ENCODE measurements around the gene RCC1. TPM values are rescaled to one million over a fixed set of nuclear protein-coding genes. Genes with fewer than 3 reads are reported as not detected.
A peak's percentile ranks its signal among the peaks of the same experiment; 100 is the strongest.
"Not testable (repeated sequence)": the region's sequence is repeated elsewhere in the genome, so short reads cannot be mapped to it uniquely, and the experiment has no call there.

Gene RCC1
- total RNA-seq, 1 donor from 2014 or later, result 23.7 TPM

DNA sequence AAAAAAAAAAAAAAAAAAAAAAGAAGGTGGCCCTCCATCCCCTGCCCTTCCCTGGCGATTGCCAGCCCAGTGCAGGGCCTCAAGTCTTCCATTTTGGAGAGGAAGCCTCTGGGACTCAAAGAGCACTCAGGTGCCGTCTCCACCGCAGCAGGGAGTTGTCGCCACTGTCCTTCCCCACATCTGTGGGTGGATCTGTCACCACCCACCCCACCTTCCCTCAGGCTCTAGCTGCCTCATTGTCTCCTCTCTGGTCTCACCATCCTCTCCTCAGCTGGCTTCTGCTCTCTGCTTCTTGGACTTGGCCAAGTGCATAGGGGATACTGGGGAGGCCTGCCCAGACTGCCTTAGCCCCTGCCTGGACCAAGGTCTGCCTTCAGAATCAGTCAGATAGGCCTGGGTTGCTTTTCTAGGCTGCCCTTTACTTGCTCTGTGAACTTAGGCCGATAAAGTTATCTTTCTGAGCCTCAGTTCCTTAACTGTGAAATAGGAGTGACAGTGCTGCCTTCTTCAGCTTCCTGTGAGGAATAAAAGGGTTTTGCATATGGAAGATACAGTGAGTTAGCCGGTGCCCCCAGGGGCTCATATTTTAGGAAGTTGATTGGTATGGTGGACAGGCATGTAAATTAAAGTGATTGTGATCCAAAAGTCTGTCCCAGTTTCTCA, 15.8 kb downstream of the RCC1 start:
- H3K79me2 ChIP-seq (ENCODE audit: insufficient read depth, low read length), result peaks cover 74% of the 10 kb centered on the region
- H3K9me3 Mint-ChIP-seq (ENCODE audit: unreplicated experiment), result no peaks in the 10 kb centered on the region
- H3K36me3 ChIP-seq (ENCODE audit: insufficient read depth, low read length), result peaks cover 5% of the 10 kb centered on the region
- no peaks in the 10 kb centered on the region for H3K9me3 ChIP-seq (ENCODE audit: insufficient read depth, low read depth, low read length)
- no peak overlapping the region for H3K27ac ChIP-seq (ENCODE audit: low read depth, low read length)
- peak overlapping the region; percentile 8 for H3K27ac Mint-ChIP-seq (ENCODE audit: unreplicated experiment)
- H3K36me3 Mint-ChIP-seq (ENCODE audit: low read depth, unreplicated experiment), result peaks cover 3% of the 10 kb centered on the region
- peaks cover 11% of the 10 kb centered on the region for H3K4me1 Mint-ChIP-seq (ENCODE audit: low read depth, unreplicated experiment)
- no peak overlapping the region for H3K4me3 Mint-ChIP-seq (ENCODE audit: unreplicated experiment)
- H3K27me3 Mint-ChIP-seq (ENCODE audit: low read depth, unreplicated experiment), result no peaks in the 10 kb centered on the region
- H3K4me2 ChIP-seq (ENCODE audit: low read length), result no peak overlapping the region
- H4K20me1 ChIP-seq (ENCODE audit: insufficient read depth, low read length), result peaks cover 70% of the 10 kb centered on the region
- H3K9ac ChIP-seq (ENCODE audit: low read length), result no peak overlapping the region
- H3K4me1 ChIP-seq (ENCODE audit: insufficient read depth, low read length), result peaks cover 14% of the 10 kb centered on the region
- FAIRE-seq (no peak), DNase-seq (ENCODE audit: low read depth) (no peak)
- no peak overlapping the region for H2AFZ ChIP-seq (ENCODE audit: low read depth, low read length)
- H3K4me3 ChIP-seq (ENCODE audit: insufficient read depth, low read depth, low read length), result no peak overlapping the region
- no peak for TF ChIP-seq CTCF (IDR thresholded peaks at IDR 0.05; ENCODE audit: insufficient read depth, low read depth, low read length)
- TF ChIP-seq EZH2 (IDR thresholded peaks at IDR 0.05; ENCODE audit: insufficient read depth, low read length), result no peak
- H3K27me3 ChIP-seq (ENCODE audit: insufficient read depth, low read length), result no peaks in the 10 kb centered on the region

DNA sequence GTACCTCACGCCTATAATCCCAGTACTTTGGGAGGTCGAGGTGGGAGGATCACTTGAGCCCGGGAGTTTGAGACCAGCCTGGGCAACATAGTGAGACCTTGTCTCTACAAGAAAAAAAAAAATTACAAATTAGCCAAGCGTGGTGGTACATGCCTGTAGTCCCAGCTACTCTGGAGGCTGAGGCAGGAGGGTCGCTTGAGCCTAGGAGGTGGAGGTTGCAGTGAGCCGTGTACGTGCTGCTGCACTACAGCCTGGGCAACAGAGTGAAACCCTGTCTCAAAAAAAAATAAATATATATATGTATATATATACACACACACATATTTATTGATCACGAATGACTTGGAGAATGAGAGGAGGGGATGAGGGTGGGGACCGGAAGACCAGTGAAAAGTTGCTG, 16.7 kb downstream of the RCC1 start:
- FAIRE-seq; DNase-seq (ENCODE audit: low read depth); H3K36me3 Mint-ChIP-seq (ENCODE audit: low read depth, unreplicated experiment): not testable (repeated sequence)

GRCh38 chr1:28525002-28525642, 19.3 kb downstream of the RCC1 start:
- H3K27ac Mint-ChIP-seq (ENCODE audit: unreplicated experiment); H3K4me1 ChIP-seq (ENCODE audit: insufficient read depth, low read length); H3K4me3 ChIP-seq (ENCODE audit: insufficient read depth, low read depth, low read length); H3K27me3 ChIP-seq (ENCODE audit: insufficient read depth, low read length); H3K9me3 ChIP-seq (ENCODE audit: insufficient read depth, low read depth, low read length); H3K9me3 Mint-ChIP-seq (ENCODE audit: unreplicated experiment); H3K27ac ChIP-seq (ENCODE audit: low read depth, low read length); FAIRE-seq; H3K4me2 ChIP-seq (ENCODE audit: low read length); H3K27me3 Mint-ChIP-seq (ENCODE audit: low read depth, unreplicated experiment); H3K36me3 Mint-ChIP-seq (ENCODE audit: low read depth, unreplicated experiment); DNase-seq (ENCODE audit: low read depth); H3K36me3 ChIP-seq (ENCODE audit: insufficient read depth, low read length); H3K9ac ChIP-seq (ENCODE audit: low read length); H3K4me1 Mint-ChIP-seq (ENCODE audit: low read depth, unreplicated experiment); H3K4me3 Mint-ChIP-seq (ENCODE audit: unreplicated experiment); H2AFZ ChIP-seq (ENCODE audit: low read depth, low read length): not testable (repeated sequence)
- Histone ChIP-seq H3K79me2 (ENCODE audit: insufficient read depth, low read length) (peaks cover 85% of the 10 kb centered on the region), H4K20me1 (ENCODE audit: insufficient read depth, low read length) (peaks cover 44% of the 10 kb centered on the region)

More for the DNA sequence above, 16.7 kb downstream of the RCC1 start:
- H3K9ac ChIP-seq (ENCODE audit: low read length); H3K27ac Mint-ChIP-seq (ENCODE audit: unreplicated experiment); H3K27me3 ChIP-seq (ENCODE audit: insufficient read depth, low read length); H3K36me3 ChIP-seq (ENCODE audit: insufficient read depth, low read length); H3K9me3 Mint-ChIP-seq (ENCODE audit: unreplicated experiment); H3K4me2 ChIP-seq (ENCODE audit: low read length); H3K9me3 ChIP-seq (ENCODE audit: insufficient read depth, low read depth, low read length); H3K27ac ChIP-seq (ENCODE audit: low read depth, low read length); H3K4me3 ChIP-seq (ENCODE audit: insufficient read depth, low read depth, low read length); H3K4me3 Mint-ChIP-seq (ENCODE audit: unreplicated experiment); H3K27me3 Mint-ChIP-seq (ENCODE audit: low read depth, unreplicated experiment); H2AFZ ChIP-seq (ENCODE audit: low read depth, low read length): not testable (repeated sequence)
- peaks cover 10% of the 10 kb centered on the region for H3K4me1 Mint-ChIP-seq (ENCODE audit: low read depth, unreplicated experiment)
- H3K4me1 ChIP-seq (ENCODE audit: insufficient read depth, low read length), result peaks cover 12% of the 10 kb centered on the region
- peaks cover 61% of the 10 kb centered on the region for H4K20me1 ChIP-seq (ENCODE audit: insufficient read depth, low read length)
- H3K79me2 ChIP-seq (ENCODE audit: insufficient read depth, low read length), result peaks cover 82% of the 10 kb centered on the region
